HepG2 (cell line): ENCODE data around the gene MCF2L. TPM values are rescaled to one million over a fixed set of nuclear protein-coding genes. Genes with fewer than 3 reads are reported as not detected.
A peak's percentile ranks its signal among the peaks of the same experiment; 100 is the strongest.

ENCODE experiments used
- EEA1 ChIP-seq: sonication (generic); formaldehyde crosslinking; IDR thresholded peaks from 2 replicates; pipeline ENCODE4 v1.5.1; 2020; ENCODE audit warnings: mild to moderate bottlenecking, missing genetic modification reagents, borderline replicate concordance
- GATAD1 ChIP-seq: IDR thresholded peaks from 2 replicates; pipeline ENCODE4 v1.6.1; 2016; ENCODE audit warnings: missing genetic modification reagents, missing compliant biosample characterization
- HDAC6 ChIP-seq: fragments of 200-600 bp; sonication (generic); IDR thresholded peaks from 2 replicates; pipeline ENCODE4 v1.7.0; 2017; ENCODE audit warnings: mild to moderate bottlenecking, antibody characterized with exemption, low read length, low read depth
- HIC2 ChIP-seq: sonication (generic); formaldehyde crosslinking; IDR thresholded peaks from 2 replicates; pipeline ENCODE4 v1.9.0; 2022; ENCODE audit warnings: low read depth, missing genetic modification reagents
- HNF4G ChIP-seq, 2 experiments: sonication (generic) in 1 of 2; formaldehyde crosslinking in 1 of 2; IDR thresholded peaks; 2 replicates each; pipeline versions ENCODE4 v1.4.0 to v1.6.1; 2011 to 2020; ENCODE audit warnings: borderline replicate concordance in 2 of 2, low read depth in 2 of 2, mild to moderate bottlenecking in 2 of 2, low read length in 1 of 2, missing genetic modification reagents in 1 of 2, moderate library complexity in 1 of 2
- HNRNPL ChIP-seq: fragments of 200-400 bp; formaldehyde crosslinking; IDR thresholded peaks from 2 replicates; pipeline ENCODE4 v1.6.1; 2017; ENCODE audit warnings: mild to moderate bottlenecking, low read depth, low read length
- KLF16 ChIP-seq, 2 experiments: sonication (generic) in 1 of 2; formaldehyde crosslinking in 1 of 2; IDR thresholded peaks; 2 replicates each; pipeline versions ENCODE4 v1.6.1 to v1.8.0; 2016 to 2023; ENCODE audit warnings: missing genetic modification reagents in 2 of 2, missing compliant biosample characterization in 1 of 2
- MAX ChIP-seq: IDR thresholded peaks from 2 replicates; pipeline ENCODE4 v1.6.1; 2012; ENCODE audit warnings: inconsistent platforms
- MTA1 ChIP-seq: sonication (generic); formaldehyde crosslinking; IDR thresholded peaks from 2 replicates; pipeline ENCODE4 v1.4.0; 2020; ENCODE audit warnings: missing genetic modification reagents, mild to moderate bottlenecking, borderline replicate concordance
- POLR2G ChIP-seq: fragments of 200-400 bp; formaldehyde crosslinking; IDR thresholded peaks from 2 replicates; pipeline ENCODE4 v1.6.1; 2018; ENCODE audit warnings: mild to moderate bottlenecking, low read depth, low read length, moderate library complexity
- PPARG ChIP-seq: conservative IDR thresholded peaks from 2 replicates; pipeline ENCODE4 v1.6.1; 2016; ENCODE audit warnings: missing biosample characterization, missing genetic modification reagents
- SKIL ChIP-seq: sonication (generic); formaldehyde crosslinking; IDR thresholded peaks from 2 replicates; pipeline ENCODE4 v1.8.0; 2022; ENCODE audit warnings: missing genetic modification reagents, mild to moderate bottlenecking, moderate library complexity, borderline replicate concordance
- ZBTB7B ChIP-seq: sonication (generic); formaldehyde crosslinking; IDR thresholded peaks from 2 replicates; pipeline ENCODE4 v1.4.0; 2020; ENCODE audit warnings: missing genetic modification reagents
- ZNF501 ChIP-seq: sonication (generic); formaldehyde crosslinking; IDR thresholded peaks from 2 replicates; pipeline ENCODE4 v1.5.1; 2020; ENCODE audit warnings: mild to moderate bottlenecking, moderate library complexity, missing genetic modification reagents
- ZNF580 ChIP-seq: IDR thresholded peaks from 2 replicates; pipeline ENCODE4 v1.6.1; 2016; ENCODE audit warnings: low read depth, borderline replicate concordance
- ZNF614 ChIP-seq: IDR thresholded peaks from 2 replicates; pipeline ENCODE4 v1.6.1; 2018; ENCODE audit warnings: missing biosample characterization, missing genetic modification reagents, inconsistent platforms, borderline replicate concordance
- ZZZ3 ChIP-seq: sonication (generic); formaldehyde crosslinking; IDR thresholded peaks from 2 replicates; pipeline ENCODE4 v1.4.0; 2020; ENCODE audit warnings: missing genetic modification reagents, mild to moderate bottlenecking, borderline replicate concordance
- polyA plus RNA-seq, 8 experiments: library from polyadenylated mRNA; depleted of rRNA in 3 of 8; stranded (reverse) in 7 of 8; unstranded in 1 of 8; fragments of >200 nt; fragmentation: Illumina TruSeq in 4 of 8; extraction: Trizol in 4 of 8; gene quantifications; 2 replicates each; pipeline versions ENCODE4 v1.2.1 to v1.2.3, GENCODE V29; 2011 to 2016; ENCODE audit warnings: low read depth in 4 of 8, missing spikeins in 1 of 8, mixed read lengths in 1 of 8; ENCODE audit not compliant: insufficient read depth in 1 of 8
- total RNA-seq, 5 experiments: library from RNA; depleted of rRNA; stranded (reverse); fragments of >200 nt; fragmentation: Illumina TruSeq; extraction: Trizol; gene quantifications; 2 replicates each; pipeline ENCODE4 v1.2.3, GENCODE V29; 2016; ENCODE audit warnings: low read depth in 1 of 5
- TF ChIP-seq, protein P1 (sequence below): sonication (generic); formaldehyde crosslinking; IDR thresholded peaks from 2 replicates; pipeline ENCODE4 v1.5.0; 2020; ENCODE audit warnings: mild to moderate bottlenecking, missing genetic modification reagents, borderline replicate concordance

Gene MCF2L
- total and polyA plus RNA-seq, 2 of the 13 experiments (the other 11 are each of a cell fraction or from before 2014, with no cell fraction given) = 19.4 to 28.4 TPM

DNA sequence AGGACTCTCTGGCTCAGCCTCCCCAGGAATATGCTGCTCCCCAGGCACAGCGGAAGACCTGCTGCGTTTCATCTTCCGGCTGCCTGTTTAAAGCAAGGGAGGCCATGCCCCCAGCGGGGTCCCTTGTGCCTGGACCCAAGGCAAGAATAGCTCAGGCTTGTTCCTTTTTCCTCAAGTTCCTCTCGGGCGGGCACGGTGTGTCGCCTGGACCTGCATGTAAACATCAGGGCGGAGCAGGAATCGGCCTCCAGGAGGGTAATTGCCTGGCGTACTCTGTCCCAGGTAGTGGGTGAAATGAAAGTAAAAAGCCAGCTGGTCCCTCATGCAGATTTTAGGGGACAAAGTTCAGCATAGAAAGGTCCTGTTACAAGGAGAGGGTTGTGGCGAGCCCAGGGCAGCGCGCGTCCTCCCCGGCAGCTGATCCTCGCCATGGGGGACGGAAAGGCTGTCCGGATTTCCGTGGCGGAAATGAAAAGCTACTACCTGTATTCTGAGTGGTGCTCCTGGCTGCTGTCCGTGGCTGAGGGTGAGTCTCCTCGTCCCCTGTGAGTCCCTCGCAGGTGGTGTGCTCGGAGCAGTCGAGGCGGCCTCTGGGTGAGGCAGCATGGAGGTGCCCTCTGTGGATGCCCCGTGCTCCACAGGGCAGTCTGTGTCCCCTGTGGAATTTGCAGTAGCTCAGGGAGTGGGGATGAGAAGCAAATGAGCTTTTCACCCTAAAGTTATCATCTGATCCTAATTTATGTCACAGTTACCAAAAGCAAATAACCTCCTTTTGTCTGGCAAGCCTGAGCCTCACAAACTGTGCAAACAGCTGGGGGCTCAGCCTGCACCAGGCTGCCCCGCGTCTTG is 16.2 kb downstream of the MCF2L start (continued):
- TF ChIP-seq, protein P1, sequence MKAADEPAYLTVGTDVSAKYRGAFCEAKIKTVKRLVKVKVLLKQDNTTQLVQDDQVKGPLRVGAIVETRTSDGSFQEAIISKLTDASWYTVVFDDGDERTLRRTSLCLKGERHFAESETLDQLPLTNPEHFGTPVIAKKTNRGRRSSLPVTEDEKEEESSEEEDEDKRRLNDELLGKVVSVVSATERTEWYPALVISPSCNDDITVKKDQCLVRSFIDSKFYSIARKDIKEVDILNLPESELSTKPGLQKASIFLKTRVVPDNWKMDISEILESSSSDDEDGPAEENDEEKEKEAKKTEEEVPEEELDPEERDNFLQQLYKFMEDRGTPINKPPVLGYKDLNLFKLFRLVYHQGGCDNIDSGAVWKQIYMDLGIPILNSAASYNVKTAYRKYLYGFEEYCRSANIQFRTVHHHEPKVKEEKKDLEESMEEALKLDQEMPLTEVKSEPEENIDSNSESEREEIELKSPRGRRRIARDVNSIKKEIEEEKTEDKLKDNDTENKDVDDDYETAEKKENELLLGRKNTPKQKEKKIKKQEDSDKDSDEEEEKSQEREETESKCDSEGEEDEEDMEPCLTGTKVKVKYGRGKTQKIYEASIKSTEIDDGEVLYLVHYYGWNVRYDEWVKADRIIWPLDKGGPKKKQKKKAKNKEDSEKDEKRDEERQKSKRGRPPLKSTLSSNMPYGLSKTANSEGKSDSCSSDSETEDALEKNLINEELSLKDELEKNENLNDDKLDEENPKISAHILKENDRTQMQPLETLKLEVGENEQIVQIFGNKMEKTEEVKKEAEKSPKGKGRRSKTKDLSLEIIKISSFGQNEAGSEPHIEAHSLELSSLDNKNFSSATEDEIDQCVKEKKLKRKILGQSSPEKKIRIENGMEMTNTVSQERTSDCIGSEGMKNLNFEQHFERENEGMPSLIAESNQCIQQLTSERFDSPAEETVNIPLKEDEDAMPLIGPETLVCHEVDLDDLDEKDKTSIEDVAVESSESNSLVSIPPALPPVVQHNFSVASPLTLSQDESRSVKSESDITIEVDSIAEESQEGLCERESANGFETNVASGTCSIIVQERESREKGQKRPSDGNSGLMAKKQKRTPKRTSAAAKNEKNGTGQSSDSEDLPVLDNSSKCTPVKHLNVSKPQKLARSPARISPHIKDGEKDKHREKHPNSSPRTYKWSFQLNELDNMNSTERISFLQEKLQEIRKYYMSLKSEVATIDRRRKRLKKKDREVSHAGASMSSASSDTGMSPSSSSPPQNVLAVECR (CRISPR knock-in tag) = peak; percentile 75; the same call in 1 of the 2 replicates
- TF ChIP-seq MTA1 (CRISPR knock-in tag) (peak; percentile 47; the same call in 1 of the 2 replicates), ZZZ3 (CRISPR knock-in tag) (no peak), HNRNPL (peak; percentile 16; the same call in 1 of the 2 replicates), HDAC6 (no peak), ZBTB7B (CRISPR knock-in tag) (0 out of 2 replicates have a peak, but pooled peaks have one; percentile 21), ZNF614 (peak; percentile 53; the same call in 1 of the 2 replicates), MAX (peak; percentile 67), KLF16 (CRISPR knock-in tag; IDR thresholded peaks at IDR 0.05) (peak in 1 of 2 experiments; percentile 63; a peak in 1 of 4 replicates), PPARG (CRISPR knock-in tag) (peak; percentile 58; the same call in 1 of the 2 replicates), ZNF501 (CRISPR knock-in tag) (peak; percentile 69), HIC2 (CRISPR knock-in tag) (0 out of 2 replicates have a peak, but pooled peaks have one; percentile 14), HNF4G (IDR thresholded peaks at IDR 0.05; ENCODE audit: borderline replicate concordance, low read depth, low read length) (peak; percentile 64), HNF4G (CRISPR knock-in tag; IDR thresholded peaks at IDR 0.05; ENCODE audit: borderline replicate concordance, low read depth) (0 out of 2 replicates have a peak, but pooled peaks have one; percentile 6), ZNF580 (CRISPR knock-in tag) (peak; percentile 59; the same call in 1 of the 2 replicates), SKIL (CRISPR knock-in tag) (peak; percentile 42), POLR2G (peak; percentile 67), EEA1 (CRISPR knock-in tag) (0 out of 2 replicates have a peak, but pooled peaks have one; percentile 50), GATAD1 (CRISPR knock-in tag) (0 out of 2 replicates have a peak, but pooled peaks have one; percentile 11)
